OCI-LY1 (cell line): ENCODE data around the gene BATF.

ENCODE experiments used
- CTCF ChIP-seq: fragments of 200-600 bp; sonication (generic), shearing (Covaris generic); IDR thresholded peaks from 2 replicates; pipeline ENCODE4 v1.5.1; 2017; ENCODE audit warnings: mild to moderate bottlenecking, antibody characterized with exemption, low read length, moderate library complexity, mixed read lengths
- EZH2 ChIP-seq: fragments of 200-600 bp; sonication (generic), shearing (Covaris generic); IDR thresholded peaks from 2 replicates; pipeline ENCODE4 v1.8.0; 2017; ENCODE audit warnings: borderline replicate concordance, mixed run types, mild to moderate bottlenecking, antibody characterized with exemption, low read length, moderate library complexity, mixed read lengths

- no peak for TF ChIP-seq CTCF
- no peak for TF ChIP-seq EZH2
These were observed 13.1 kb downstream of the BATF start for GRCh38 chr14:75535164-75535898.
